Subcutaneous adipose tissue (tissue), 4 donors: ENCODE data around the gene SMG9. TPM values are rescaled to one million over a fixed set of nuclear protein-coding genes. Genes with fewer than 3 reads are reported as not detected.

ENCODE experiments used
- total RNA-seq, 4 donors: library from RNA; depleted of rRNA; stranded (reverse); fragments of >200 nt; gene quantifications; one replicate each; pipeline ENCODE4 v1.1.0, GENCODE V29; 2016
- TF ChIP-seq, protein P1 (sequence below): fragments of 450-650 bp; IDR thresholded peaks from one replicate; pipeline ENCODE4 v1.5.1; 2016; ENCODE audit warnings: low read depth, mild to moderate bottlenecking, control low read depth, antibody characterized with exemption, moderate library complexity

Gene SMG9
- total RNA-seq, 4 donors from 2014 or later: 10.0 to 17.2 (median 12.7) TPM

DNA sequence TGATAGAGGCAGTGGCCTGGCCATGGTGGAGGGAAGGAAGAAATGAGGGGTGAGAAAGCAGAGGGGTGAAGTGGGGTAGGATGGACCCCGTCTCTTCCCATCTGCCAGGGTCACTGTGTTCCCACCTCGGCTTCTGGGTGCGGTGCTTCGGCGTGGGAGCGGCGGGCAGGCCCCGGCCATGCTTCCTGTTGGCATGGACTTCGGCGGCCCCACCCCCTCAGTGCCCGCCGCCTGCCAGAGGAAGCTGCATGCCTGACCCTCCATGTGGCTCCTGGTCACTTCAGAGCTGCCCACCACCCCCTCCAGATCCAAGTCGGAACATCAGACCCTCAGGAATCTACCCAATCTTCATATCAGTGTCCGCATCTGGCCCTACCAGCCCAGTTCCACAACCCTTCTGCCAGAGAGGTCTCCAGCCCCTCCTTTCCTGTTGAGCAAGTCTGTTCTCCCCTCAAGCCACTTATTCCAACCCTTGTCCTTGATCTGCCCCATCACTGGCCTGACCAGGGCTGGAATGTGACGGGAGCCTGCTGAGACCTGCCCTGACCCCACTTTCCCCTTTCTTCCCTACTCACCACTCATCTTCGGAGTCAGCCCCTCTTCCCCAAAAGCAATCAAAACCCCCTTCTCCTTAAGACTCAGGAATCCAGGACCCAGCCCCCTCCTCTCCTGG is 24.5 kb upstream of the SMG9 start:
- TF ChIP-seq, protein P1, sequence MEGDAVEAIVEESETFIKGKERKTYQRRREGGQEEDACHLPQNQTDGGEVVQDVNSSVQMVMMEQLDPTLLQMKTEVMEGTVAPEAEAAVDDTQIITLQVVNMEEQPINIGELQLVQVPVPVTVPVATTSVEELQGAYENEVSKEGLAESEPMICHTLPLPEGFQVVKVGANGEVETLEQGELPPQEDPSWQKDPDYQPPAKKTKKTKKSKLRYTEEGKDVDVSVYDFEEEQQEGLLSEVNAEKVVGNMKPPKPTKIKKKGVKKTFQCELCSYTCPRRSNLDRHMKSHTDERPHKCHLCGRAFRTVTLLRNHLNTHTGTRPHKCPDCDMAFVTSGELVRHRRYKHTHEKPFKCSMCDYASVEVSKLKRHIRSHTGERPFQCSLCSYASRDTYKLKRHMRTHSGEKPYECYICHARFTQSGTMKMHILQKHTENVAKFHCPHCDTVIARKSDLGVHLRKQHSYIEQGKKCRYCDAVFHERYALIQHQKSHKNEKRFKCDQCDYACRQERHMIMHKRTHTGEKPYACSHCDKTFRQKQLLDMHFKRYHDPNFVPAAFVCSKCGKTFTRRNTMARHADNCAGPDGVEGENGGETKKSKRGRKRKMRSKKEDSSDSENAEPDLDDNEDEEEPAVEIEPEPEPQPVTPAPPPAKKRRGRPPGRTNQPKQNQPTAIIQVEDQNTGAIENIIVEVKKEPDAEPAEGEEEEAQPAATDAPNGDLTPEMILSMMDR: no peak

DNA sequence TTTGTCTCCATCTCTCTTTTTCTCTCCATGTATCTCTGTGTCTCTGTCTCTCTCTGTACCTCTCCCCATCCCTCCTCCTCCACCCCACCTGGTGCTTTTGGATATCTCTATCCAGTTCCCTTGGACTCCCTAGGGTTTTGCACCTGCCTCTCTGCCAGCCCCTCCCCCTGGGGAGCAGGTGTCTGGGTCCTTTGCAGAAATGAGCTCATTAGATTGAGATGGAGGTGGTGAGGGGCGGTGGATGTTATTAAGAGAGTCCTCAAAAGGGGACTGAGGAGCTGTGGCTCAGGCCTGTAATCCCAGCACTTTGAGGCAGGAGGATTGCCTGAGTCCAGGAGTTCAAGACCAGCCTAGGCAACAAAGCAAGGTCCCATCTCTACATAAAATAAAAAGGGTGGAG is 23.9 kb upstream of the SMG9 start:
- TF ChIP-seq, protein P1: no peak

DNA sequence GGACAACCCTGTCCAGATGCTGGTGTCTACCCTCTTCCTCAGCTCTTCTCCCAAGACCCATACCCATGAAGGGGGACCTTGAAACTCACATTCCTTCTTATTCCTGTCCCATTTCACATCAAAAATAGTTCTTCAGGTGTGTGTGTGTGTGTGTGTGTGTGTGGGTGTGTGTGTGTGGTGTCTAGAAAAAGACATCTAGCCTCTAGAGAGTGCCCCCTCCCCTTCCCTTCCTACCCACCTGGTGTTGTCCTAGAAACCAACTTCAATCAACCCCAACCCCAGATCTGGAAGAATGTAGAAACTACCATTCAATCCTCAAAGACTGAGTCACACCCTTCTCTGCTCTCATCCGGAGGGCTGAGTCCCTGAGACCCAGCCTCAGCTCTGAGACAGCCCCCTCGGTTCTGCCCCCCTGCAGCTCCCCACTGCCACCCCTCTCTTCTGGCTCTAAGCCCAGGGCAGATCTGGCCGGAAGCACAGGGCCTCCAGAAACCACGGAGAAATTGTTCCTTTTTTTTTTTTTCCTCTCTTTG is 22.5 kb upstream of the SMG9 start:
- TF ChIP-seq, protein P1: no peak

DNA sequence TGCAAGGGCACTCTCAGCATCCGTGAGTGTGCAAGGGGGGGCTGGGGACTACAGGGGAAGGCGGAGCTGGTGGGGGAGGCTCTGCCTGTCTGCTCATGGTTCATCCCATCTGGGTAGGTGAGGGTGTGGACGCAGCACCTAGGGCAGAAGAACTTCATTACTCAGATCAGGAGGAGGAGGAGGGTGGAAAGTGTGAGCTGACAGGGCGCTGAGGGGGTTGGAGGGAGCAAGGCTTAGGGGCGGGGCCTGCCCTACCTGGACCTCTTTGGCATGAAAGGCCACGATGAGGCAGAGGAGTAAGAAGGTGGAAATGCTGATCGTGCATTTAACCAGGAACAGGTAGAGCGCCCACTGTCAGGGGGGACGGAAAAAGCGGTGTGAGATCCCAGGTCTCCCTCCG is 21.5 kb upstream of the SMG9 start:
- TF ChIP-seq, protein P1: no peak

DNA sequence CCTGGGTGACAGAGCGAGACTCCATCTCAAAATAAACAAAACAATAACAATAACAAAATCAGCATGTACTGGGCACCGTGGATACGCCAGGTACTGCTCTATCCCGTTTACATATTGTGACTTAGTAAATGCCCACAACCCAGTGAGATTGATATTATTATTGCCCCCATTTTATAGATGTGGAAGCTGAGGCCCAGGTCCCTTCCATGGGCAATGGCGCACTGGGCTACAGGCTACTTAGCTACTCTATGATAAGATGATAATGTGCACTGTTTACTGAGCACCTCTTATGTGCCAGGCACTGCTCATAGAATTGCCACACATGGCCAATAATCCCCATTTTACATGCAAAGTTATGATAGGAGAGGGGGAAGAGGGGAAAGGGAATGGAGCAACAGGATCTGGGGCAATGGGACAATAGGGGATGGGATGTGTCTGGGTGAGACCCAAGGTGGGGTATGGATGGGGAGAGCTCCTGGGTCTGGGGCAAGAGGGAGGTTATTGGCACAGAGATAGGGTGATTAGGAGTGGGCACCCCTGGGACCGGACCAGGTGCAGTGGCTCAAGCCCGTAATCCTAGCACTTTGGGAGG is 20.6 kb upstream of the SMG9 start:
- TF ChIP-seq, protein P1: no peak

DNA sequence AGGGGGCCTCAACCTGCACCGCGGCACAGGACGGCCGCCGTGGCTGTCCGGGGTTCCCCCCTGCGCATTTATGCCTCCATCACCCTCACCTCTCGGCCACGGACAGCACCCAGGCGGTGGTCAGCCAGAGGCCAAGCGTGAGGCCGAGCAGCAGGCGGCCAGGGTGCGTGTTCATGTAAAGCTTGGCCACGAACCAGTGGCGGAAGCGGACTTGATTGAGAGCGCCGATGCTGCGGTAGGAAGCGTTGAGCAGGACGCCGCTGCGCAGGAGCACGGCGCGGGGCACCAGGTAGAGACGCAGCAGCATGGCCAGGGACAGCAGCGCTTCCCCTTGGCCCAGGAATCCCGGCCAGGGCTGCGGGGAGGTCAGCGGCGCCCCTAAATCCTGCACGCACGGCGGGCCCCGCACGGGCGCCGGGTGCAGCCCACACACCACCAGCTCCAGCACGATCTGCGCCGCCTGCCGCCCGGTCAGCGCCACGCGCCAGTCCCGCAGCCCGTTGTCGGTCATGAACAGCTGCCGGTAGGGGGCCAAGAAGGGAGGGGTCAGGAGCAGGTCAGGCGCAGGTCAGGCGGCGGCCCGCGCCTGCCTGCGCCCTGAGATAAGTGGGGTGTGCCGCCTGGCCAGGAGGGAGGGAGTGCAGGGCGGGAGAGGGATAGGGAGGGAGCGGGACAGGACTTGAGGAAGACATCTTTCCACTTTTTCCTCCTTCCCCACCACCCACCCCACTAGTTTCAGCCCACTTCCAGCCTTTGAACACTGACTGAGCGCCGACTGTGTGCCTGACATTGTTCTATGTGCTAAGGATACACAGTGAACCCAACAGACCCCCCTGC is 19.6 kb upstream of the SMG9 start:
- TF ChIP-seq, protein P1: no peak

DNA sequence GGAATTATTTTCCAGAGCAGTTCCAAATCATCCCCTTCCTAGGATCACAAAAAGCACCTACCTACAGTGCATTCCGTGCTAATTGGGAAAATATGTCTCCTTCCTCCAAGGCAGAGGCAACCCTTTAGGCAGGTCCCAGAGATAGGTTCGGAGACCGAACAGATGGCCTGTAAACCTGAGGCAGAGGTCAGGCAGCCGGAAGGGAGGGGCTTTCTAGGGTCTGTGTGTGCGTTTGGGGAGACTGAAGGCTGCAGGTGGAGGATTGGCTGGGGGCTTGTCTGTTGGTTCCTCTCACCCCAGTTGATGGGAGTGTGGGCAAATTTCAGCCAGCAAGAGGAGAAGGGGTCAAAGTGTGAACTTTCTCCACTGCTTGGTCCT is 19.0 kb upstream of the SMG9 start:
- TF ChIP-seq, protein P1: no peak
